Ammon's horn (tissue), 1 donor: ENCODE results near the gene LSAMP.

Experiments
- DNase-seq: peaks from one replicate; pipeline ENCODE4 v3.0.0-alpha.2; 2016; ENCODE audit warnings: low spot score

Gene LSAMP

DNA sequence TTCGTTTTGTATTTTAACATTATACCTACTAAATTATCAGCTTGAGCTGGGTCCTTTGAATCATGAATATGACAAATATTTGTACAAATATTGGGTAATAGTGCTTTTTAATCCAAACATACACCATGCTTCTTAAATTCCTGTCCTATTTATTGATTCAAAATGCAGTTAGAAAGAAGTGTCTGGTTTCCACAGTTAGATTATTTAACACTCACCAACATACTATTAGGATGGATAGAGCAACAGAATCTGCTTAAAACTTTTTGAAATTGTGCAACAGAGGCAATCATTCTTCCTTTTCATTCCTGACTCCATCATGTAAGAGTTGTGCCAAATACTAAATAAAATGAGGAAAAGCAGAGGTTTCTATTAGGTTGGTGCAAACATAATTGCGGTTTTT is 281.2 kb downstream of the LSAMP start:
- no peak for DNase-seq

DNA sequence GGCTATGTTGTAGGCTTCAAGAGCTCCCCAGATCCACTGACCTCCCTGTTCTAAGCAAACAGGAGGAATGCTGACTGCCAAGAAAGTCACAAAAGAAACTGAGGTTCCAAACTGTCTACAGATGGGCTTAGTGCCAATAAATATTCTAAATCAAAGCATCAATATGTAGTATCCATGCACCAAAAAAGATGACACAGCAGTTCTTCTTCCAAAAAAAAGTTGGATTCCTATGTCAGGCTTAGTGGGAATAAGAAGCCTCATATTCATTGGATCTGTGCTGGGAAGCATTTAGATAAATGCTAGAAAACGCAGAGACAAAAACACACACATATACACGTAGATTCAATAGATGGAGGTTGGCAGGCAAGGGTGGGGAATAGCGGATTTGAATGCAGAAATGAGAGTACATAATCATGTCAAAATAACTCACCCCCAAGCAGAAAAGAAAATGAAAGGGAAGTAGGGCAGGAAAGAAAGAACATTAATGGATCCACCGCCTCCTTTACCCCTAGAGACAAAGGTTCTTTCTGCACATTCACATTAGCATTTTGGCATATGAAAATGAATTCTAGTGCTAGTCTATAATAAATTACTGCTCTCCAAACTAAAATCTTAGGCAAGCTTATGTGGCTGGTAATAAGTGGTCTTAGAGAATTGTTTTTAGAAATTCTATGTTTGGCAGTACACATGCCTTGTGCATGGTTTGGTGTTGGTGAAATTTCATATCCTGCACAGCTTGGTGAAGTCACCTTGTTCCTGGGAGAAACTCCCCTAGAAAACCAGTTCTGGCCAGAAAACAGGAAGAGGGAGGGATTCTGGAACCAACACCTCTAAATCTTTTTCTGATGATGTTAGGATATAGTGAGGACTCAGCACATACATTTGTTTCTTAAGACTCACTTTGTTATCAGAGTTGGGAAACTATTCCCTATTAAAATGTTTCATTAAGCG is 283.4 kb downstream of the LSAMP start:
- peak; percentile 29 for DNase-seq

- DNase-seq: no peak
Observed at GRCh38 chr3:116160594-116160993, 284.7 kb downstream of the LSAMP start.

DNA sequence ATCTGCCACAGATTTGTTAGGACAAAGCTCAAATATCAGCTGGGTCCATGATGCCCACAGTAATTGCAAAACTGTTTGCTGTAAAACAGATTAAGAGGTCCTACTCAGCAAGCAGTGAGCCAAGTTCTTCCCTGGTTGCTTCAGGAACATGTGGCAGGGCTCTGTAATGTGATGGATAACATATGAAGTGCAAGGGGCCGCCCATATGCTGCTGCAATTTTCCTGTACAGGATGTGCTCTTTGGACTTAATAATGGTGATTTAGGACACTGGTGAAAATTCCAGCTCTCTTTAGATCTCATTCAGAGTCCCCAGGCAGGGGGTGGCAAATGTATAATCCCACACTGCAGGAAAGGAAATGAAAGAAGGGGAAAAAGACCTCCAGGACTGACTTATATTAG is 289.4 kb downstream of the LSAMP start:
- no peak for DNase-seq

DNA sequence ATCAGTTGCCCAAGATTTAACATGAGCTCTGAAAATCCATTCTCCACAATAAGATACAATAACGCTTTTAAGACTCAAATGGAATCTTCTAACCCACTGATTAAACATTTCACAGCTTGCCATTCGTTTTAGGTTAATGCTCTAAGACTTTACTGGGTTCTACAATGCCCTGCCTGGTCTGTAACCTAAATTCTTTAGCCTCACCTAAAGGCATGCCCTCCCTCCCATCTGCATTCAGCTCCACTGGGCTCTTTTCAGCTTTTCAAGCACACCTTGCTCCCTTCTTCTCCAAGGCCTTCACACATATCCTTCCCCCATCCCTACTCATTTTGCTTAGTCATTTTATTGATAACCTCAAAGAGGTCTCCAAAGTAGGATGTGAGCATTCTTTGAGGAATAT is 290.9 kb downstream of the LSAMP start:
- DNase-seq: no peak

DNA sequence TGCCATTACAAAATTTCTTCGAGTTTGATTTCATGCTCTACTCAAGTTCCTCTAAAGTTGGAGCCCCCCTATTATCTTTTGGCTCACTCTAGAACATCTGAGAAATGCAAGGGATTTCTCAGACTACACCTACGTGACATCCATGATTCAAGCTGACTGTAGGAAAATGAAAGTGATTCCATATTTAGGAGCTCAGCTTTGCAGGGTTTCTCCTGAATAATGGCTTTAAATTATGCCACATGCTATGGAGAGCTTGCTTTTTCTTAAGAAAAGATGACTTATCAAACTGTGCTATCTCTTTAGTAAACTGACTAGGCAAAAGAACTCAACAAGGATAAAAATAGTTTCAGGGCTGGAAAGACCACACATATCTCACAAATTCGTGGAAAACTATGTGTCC is 292.1 kb downstream of the LSAMP start:
- DNase-seq: no peak

DNA sequence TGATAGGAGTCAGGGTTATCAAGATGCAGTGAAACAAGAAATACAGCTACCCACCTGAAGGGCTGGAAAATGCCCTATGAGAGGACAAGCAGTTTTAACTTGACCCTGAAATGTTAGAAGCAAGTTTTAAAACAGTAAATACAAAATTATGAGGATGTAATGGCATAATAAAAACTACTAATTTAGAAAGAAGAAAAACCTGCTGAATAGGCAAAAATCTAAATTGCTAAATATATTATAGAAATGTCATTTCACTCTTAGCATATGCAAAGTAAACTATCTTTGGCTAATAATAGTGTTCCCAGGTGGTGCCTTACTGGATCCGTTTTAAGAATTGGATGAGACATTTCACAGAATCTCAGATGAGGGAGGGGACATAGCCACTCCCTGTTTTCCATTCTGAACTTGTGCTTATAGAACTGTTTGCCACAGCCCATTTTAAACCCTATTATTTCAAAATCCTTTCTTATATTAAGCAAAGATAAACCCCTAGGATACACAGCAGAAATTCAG is 294.6 kb downstream of the LSAMP start:
- DNase-seq: no peak

DNA sequence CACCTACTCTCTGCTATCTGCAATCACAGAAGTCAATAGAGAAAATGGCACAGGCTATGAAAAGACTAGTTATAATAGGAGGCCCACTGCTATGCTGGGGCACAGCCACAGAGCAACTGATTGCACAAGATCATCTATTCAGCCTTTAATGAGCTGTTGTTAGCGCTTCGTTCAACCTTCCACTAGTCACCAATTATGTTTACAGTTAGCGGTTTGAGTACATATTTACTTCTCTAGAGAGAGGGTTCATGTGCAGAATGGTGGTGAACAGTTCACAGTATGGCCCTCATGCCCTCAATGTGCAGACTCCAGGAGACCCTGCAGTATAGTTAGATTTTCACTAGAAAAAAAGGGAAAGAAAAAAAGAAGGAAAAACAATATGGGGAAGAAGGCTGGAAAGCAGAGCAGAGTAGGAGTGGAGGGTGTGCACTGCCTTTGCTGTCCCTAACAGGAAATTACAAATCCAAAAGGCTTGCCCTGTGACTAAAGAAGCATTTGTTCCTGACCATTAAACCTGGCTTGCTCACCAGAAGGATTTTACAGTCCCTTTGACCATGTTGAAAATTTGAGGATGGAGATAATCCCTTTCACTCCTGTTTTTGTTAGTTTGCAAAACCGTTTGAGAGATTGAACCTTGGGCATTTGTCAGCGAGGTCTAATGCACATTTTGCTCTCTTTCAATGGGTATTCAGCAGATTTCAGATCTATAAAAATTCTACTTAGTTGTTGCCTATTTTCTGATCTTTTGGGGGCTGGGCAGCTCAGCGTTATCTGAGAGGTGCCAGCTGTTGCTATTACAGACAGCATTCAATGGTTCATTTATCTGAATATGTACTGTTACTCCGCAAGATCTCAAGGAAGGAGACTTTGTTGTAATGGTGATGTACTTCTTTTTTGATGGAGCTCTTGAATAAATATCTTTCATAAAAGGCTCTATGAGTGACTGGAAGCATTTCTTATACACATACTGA is 296.1 kb downstream of the LSAMP start:
- DNase-seq: peak; percentile 21

DNA sequence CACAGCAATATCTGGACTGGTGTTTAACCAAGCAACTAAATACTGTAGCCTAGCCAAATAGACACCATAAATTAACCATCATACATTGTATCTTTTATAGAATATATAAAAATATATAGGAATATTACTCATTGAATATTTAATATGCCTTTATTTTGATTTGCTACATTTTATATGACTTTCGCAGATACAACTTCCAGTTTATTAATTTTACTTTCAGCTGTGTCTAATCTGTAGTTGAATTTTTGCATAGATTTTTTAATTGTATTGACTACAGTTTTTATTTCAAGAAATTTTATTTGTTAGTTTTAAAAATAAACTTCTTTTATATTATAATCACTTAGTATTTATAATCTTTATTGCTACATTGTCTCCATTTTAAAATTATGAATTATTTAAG is 299.7 kb downstream of the LSAMP start:
- DNase-seq: no peak

GRCh38 chr3:116141724-116142123 is 303.6 kb downstream of the LSAMP start:
- no peak for DNase-seq

- DNase-seq: no peak
Observed at GRCh38 chr3:116140100-116140689, 305.1 kb downstream of the LSAMP start.

DNA sequence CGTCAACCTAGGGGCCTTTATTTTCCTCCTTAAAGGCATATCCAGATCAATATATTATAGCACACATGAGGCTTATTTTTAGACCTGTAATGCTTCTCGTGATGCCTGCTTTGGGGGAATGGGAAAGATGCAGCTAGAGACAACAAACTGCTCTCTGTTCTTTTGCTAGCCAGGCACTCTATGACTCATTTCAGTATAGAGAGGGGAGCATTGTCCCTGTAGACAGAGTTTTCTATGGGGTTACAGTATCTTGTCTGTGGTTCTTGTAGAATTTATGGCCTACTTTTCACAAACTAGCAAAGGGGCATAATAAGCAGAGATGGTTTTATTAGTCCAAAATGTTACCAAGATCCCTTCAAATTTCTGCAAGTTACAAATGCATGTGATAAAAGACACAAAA is 305.6 kb downstream of the LSAMP start:
- DNase-seq: peak; percentile 74

- DNase-seq: peak; percentile 77
Observed at GRCh38 chr3:116135457-116136085, 309.7 kb downstream of the LSAMP start.

- DNase-seq: no peak
Observed at GRCh38 chr3:116129187-116129946, 315.9 kb downstream of the LSAMP start.

- no peak for DNase-seq
Observed at GRCh38 chr3:116127464-116127863, 317.8 kb downstream of the LSAMP start.

DNA sequence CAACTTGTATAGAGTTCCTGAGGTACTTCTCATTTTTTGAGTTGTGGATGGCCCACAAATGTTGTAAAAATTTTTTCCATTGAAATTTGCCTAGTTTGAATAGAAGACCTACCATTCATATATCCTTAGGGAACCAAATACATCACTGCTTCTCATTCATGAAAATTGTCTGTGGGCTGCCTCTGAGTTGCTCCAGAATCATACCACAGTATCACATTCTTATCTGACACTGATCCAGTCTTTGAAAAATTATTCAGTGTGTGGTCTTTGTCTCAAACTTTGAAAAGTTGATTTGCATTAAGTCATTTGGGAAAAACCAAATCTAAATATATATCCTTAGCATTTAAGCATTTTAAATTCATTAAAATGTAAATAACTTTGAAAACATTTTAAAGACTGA is 321.1 kb downstream of the LSAMP start:
- DNase-seq: no peak

DNA sequence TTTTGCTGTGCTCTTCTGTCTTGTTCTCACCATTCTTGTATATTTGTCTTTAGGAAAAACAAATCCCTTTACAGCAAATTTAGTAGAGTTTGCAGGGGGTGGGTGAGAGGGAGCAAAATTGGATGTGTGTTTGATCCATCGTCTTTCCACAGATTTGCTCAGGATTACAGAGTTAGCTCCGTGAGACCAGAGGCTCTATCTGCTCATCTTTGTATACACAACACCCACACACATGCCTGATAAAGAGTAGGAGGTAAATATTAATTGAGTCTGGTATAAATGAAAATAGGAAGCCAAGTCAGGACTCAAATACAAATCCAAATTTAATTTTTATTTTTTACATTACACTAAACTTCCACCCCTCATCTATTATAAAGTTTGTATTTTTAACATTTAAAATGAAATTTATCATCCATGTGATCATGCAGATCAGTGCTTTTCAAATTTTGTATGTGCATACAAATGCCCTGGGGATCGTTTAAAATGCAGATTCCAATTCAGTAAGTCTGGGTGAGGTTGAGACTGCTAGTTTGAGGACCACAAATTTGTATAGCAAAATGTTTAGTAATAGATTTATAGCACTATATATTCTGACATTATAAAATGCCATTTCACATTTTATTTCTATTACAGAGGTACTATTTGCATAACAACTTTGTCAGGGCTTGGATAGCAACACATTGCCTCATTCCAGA is 326.7 kb downstream of the LSAMP start:
- DNase-seq: peak; percentile 6

- DNase-seq: no peak
Observed at GRCh38 chr3:116114586-116114985, 330.7 kb downstream of the LSAMP start.

DNA sequence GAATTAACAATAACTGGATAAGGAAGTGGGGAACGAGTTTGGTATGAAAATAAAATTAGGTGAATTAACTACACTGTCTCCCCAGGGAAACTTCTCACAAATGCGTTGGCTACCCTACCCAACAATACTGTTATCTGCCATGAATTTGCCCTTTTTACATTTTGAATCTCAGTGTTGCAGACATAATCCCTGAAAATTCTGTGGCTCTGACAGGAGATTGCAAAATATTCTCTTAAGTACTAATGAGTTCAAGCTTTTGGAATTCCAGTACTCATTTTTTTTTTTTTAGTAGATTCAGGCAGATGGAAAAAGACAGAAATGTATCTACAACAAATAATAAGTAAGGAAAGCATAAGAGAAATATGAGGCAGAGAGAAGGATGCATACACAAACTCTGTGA is 332.6 kb downstream of the LSAMP start:
- no peak for DNase-seq

- no peak for DNase-seq
Observed at GRCh38 chr3:116111765-116112164, 333.5 kb downstream of the LSAMP start.
